GM21515 (cell line): ENCODE measurements around the gene TSPAN6.

Experiments used
- ATAC-seq: cut with Tn5 transposase; IDR thresholded peaks from one replicate; pipeline ENCODE4 v1.9.1; 2021; ENCODE audit not compliant: unreplicated experiment

TSPAN6 gene, protein sequence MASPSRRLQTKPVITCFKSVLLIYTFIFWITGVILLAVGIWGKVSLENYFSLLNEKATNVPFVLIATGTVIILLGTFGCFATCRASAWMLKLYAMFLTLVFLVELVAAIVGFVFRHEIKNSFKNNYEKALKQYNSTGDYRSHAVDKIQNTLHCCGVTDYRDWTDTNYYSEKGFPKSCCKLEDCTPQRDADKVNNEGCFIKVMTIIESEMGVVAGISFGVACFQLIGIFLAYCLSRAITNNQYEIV

GRCh38 chrX:100636321-100636991 is at the start of gene TSPAN6:
TSS of gene TSPAN6 (minus strand) at chrX:100636806. CDS start at chrX:100636694, 112 bp downstream.
- ATAC-seq, result peak; percentile 85

GRCh38 chrX:100685997-100686305 is 49.3 kb upstream of the TSPAN6 start:
- ATAC-seq, result no peak

DNA sequence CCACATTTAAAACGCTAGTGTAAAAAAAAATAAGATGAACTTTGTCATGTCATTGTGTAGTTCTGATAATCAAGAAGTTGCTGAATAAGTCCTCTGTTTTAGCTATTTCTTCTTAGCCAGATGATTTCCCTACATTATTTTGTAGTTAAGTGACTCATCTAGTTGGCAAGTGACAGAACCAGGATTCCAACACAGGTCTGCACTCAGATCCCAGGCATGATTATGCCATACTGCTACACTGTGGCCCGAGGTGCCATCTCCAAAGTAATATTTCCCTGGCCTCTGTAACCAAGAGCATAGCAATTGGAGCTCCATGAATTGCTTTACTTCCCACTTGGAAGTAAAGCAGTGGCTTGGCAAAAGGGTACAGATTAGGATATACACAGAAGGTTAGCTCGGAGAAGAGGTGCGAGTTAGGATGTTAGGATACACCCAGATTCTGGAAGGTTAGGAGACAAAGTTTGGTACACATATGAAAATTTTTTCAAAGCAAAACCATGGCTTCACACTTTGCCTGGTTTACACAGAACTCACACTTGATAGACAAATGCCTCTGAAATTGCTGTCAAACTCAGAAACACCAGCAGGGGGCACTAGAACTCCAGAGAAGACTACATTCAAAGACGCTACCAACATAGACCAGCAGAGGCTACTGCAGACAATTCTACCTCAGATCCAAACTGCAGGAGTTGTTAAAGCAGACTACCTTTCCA is 48.8 kb upstream of the TSPAN6 start:
- ATAC-seq, result peak; percentile 65

GRCh38 chrX:100682939-100683338 is 46.3 kb upstream of the TSPAN6 start:
- ATAC-seq, result no peak

DNA sequence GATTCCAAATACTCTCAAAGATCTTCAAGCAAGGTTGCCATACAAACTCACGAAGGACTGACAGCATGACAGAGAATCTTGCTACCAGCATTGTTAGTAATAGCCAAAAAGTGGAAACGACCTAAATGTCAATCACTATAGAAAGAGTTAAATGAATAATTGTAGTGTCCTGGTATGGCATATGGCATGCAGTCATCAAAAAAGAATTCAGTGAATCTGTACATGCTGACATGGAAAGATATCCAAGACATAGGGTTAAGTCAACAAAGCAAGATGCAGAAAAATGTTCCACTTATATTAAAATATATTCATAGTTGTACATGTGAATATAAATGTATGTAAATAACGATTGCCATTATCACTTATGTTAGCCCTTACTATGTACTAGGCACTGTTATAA is 45.0 kb upstream of the TSPAN6 start:
- no peak for ATAC-seq

DNA sequence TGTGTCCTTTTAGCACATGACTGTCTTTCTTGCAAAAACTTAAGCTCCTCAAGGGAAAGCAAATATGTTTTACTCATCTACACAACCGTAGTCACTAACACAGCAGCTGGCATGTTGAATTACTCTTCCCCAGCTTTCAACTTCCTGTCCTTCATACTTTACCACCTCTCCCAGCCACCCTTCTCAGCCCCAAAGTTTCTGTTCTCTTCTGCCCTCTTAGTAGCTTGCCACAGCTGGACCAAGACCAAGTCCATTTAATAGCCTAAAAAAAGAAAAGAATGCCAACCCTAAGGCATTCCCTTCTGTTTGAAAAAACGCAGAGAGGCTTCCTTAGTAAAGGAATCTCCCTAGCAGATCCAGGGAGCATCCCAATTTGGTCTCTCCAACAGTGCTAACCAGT is 44.1 kb upstream of the TSPAN6 start:
- ATAC-seq, result no peak

DNA sequence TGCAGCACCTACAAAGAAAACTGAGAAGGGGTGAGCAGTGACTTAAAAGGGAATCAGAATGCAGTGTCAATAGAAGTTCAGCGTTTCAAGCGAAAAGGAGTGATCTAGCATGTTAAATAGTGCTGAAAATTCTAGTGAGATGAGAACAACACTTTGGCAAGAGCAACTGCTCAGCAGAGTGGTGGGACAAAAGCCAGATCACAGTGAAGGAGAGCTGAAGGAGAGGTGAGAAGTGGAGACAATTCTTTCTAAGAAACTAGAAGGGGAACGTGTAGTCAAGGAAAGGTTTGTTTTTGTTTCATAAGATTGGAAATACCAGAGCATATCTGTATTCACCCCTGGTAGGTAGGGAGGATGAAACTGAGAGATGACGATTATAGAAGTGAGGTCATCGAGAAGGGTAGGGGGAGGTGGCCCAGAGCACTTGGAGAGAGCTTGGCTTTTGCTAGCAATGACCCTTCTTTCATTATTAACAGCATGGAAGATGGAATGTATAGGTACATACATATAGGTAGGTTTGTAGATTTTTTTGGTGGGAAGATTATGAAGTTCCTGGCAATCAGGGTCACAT is 41.1 kb upstream of the TSPAN6 start:
- no peak for ATAC-seq

DNA sequence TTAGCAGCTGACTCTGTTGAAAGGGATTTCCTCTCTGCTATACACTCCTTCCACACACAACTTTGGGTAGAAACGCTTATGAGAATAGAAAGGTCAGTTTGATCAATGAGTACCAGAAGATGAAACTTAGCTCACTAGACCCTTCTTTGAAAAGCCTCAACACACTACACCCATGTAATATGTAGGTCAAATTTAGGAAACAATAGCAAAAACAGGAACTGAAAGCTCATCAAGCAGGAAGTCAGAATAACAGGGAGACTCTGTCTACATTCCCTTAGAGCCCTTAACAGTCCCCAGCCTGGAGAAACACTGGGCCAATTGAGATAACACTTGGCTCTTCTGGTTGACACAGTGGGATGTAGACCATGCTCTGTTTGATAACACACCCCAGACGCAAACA is 38.1 kb upstream of the TSPAN6 start:
- ATAC-seq, result no peak

DNA sequence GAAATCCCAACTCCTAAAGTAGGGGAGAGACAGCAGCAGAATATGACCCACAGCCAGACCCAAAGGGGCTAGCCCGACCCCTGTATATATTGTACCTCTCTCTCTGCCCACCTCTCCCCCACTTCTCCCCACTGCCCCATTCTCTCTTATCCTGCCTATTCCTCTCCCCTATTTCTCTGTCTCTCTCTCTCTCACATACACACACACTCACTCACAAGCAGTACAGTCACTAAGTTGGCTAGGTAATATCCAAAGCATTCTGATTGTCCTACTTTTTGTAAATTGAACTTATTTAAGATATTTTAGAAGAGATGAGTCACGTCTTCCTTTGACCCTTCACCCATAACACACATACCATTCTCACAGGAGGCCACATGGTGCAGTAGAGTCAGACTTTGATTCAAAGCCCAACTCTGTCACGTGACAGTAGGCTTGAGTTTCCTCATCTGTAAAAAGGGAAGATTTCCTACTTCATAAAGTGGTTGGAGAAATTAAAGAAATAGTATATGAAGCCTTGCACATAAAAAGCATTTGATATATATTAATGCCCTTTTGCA is 36.9 kb upstream of the TSPAN6 start:
- ATAC-seq, result no peak

DNA sequence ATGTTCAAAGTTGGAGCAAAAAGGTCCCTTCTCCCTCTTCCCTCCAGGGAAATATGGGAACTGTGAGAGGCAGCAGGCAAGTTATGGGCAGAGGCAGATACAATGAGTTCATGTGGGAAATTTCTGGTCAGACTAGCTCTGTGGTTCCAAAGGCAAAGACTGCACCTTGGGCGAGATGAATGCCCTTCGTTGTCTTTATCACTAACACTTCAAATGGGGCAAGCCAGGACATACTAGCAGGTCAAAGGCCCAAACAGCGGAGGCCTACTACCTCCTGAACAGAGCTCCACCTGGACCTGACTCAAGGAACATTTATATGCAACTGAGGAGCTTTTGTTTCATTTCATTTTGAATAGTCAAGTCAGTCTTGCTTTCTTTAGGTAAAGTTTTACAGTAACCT is 36.4 kb upstream of the TSPAN6 start:
- ATAC-seq, result no peak

DNA sequence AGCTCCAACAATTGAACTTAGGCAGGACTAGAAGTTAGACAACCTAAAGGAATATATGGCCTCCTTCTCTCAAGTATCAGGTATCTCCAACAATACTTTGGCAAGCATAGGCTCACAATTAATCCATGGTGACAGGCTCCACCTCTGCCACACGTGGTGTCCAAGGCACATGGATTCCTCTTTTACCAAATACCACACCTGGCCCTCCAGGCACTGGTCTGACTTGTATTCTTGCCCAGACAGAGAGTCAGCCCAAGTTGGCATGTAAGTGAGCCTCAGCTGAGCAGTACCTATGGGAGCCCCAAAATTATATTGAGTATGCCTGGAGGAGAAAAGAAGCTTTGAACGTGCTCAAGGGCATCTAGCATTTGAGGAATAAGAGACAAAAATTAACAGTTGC is 27.0 kb upstream of the TSPAN6 start:
- ATAC-seq, result no peak

- ATAC-seq, result no peak
These were observed 26.2 kb upstream of the TSPAN6 start for GRCh38 chrX:100662796-100663195.

DNA sequence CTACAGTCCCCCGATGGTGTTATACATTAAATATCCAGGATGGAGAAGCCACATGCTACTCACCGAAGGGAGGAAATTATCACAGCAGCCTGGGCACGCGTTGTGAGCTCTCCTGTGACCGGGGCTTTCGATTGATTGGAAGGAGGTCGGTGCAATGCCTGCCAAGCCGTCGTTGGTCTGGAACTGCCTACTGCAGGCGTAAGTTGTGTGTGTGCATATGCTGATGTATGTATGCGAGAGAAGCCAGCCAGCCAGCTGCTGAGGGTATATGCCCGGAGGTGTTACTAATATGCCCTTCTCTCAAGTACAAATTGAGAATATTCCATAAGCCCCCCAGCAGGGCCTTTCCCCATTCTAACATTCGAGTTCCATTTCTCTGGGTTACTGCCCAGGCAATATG is 25.6 kb upstream of the TSPAN6 start:
- no peak for ATAC-seq

DNA sequence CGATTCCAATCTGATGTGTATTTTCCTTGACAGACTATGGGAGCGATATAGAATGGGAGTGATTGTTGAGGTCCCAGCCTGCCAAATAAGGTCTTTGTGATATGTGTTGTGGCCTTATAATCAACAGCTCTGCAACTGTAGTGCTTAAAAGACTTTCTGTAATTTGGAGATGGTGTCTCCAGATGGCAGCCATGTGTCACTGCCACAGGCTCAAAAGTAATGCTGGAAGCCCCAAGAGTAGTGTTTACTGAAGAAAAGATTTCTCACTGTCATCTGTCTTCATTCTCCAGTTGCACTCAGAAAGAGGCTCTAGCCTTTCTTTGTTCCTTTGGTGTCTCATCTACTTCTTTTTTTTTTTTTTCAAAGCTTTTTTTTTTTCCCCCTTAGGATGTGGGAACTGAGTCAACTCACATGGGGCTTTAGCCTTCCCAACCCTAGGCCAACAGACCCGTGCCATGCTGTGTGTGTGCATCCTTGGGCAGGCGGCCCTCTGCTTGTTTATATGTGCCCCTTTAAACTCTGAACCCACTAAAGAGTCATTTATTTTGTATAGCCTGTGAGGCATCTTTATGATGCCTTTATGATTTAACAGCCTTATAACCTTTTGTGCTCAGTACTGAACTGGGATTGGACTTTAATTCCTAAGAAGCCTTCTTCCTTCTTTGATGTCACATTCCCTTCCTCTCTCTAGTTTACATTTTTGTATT is 23.0 kb upstream of the TSPAN6 start:
- ATAC-seq, result no peak

DNA sequence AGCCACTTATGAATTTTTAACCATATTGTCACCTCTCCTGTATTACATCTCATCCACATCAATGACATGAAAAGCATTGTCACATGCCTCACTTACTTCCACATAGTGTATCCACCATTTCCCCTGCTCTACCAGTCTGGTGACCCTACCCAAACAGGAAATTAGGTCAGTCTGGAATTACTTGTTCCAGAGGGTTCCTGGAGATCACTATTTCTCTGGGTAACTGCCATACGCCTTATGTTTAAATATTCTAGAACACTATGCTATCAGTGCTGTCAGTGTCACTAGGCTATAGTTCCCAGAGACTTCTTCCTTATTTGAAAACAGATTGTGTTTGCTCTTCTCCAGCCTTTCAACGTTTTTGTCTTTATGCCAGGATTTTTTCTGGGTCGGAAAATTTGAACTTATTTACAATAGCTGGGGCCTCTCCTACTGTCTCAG is 22.4 kb upstream of the TSPAN6 start:
- ATAC-seq, result no peak

- no peak for ATAC-seq
These were observed 17.7 kb upstream of the TSPAN6 start for GRCh38 chrX:100654261-100654660.

GRCh38 chrX:100652266-100652665 is 15.7 kb upstream of the TSPAN6 start:
- no peak for ATAC-seq

- no peak for ATAC-seq
These were observed 14.2 kb upstream of the TSPAN6 start for GRCh38 chrX:100650841-100651240.

DNA sequence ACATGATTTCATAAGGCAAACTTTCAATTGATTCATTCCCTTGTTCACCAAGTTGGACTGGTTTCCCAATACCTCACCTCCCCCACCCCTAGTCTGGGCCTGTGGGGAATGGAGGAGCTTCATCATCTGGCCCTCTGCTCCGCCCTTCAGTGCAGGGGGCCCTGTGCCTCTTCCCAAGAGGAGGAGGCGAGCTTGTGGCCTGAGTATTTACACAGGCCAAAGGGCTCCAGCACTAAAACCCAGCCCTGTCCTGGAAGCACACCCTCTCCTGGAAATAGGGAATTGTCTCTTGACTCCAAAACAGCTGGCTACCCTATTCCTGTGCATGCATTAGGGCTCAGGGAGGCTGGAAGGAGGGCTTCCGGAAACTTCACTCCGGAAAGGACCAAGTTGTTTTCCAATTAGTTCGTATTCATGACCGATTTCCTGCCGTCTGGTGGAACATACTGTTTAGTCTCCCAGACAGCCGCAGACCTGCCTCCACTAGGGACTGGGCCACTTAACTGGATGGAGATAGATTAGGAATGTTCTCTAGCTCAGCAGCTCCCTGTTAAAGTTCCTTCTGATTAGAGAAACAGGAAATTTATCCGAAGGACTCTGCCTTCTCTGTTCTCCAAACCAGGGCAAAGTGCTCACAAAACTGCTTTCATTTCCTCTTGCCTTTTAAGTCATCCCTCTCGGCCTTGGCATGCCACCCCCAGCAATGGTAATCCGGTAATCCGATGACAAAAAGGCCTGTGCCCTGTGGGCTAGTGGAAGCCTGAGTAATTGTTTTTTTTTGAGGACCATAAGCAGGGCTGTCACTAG is 13.1 kb upstream of the TSPAN6 start:
- no peak for ATAC-seq
